Esophagus squamous epithelium (tissue), 4 donors: ENCODE measurements around the gene CHST3.

Source experiments
- CTCF ChIP-seq, 6 experiments: fragments of 450-650 bp in 4 of 6; fragments of 200-600 bp in 2 of 6; sonication (generic) in 2 of 6; IDR thresholded peaks; one replicate each; pipeline ENCODE4 v1.5.1; 2016 to 2019; ENCODE audit warnings: antibody characterized with exemption in 6 of 6, mild to moderate bottlenecking in 4 of 6, moderate library complexity in 4 of 6
- POLR2A ChIP-seq, 4 donors: fragments of 450-650 bp; IDR thresholded peaks; one replicate each; pipeline ENCODE4 v1.6.1; 2017; ENCODE audit warnings: antibody characterized with exemption in 4 of 4, mild to moderate bottlenecking in 4 of 4, moderate library complexity in 3 of 4

- TF ChIP-seq CTCF (IDR thresholded peaks at IDR 0.05): no peak
- no peak for TF ChIP-seq POLR2A (IDR thresholded peaks at IDR 0.05)
These were observed 17.5 kb upstream of the CHST3 start for GRCh38 chr10:71946700-71947099.
